HG03280 (cell line): ENCODE results near the gene ANKRD12.
A peak's percentile ranks its signal among the peaks of the same experiment; 100 is the strongest.

Experiments
- ATAC-seq: cut with Tn5 transposase; IDR thresholded peaks from one replicate; pipeline ENCODE4 v1.9.1; 2021; ENCODE audit warnings: mild to moderate bottlenecking, moderate library complexity; ENCODE audit not compliant: unreplicated experiment

Gene ANKRD12

DNA sequence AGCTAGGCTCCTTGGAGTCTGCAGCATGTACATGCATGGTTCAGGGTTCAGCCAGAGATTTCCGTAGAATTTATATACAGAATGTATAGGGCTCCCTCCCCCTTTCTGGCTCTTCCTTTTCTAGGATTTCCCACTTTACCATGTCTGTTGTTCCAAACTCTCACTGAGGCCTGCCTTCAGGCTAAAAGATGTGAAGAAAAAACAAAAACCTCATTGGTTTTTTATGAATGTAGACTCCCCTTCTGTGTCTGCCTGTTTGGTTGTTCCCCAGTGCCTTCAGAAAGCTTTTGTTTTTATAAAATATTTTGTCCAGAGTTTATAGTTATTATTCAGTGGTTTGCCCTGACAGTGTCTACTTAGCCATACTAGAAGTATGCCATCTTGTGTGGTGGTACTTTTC lies 30.5 kb upstream of the ANKRD12 start:
- ATAC-seq: no peak

- no peak for ATAC-seq
Measured at GRCh38 chr18:9106800-9107584, 29.6 kb upstream of the ANKRD12 start.

DNA sequence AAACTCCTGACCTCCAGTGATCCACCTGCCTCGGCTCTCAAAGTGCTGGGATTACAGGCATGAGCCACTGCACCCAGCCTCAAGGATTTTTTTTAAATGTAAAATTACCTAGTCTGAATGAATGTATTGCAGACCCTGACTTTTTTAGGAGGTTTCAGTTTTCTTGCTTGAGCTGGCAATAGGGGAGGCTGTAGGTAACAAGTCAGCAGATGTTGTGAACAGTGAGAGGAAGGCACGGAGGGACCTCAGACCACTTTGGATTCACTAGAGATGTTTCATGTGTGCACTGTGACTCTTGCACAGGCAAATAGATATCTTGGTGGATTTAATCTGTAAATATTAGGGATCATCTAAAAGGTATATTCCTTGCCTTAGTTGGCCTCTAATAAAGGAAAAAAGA lies 27.7 kb upstream of the ANKRD12 start:
- ATAC-seq: no peak

GRCh38 chr18:9109523-9109922 lies 27.1 kb upstream of the ANKRD12 start:
- ATAC-seq: no peak

DNA sequence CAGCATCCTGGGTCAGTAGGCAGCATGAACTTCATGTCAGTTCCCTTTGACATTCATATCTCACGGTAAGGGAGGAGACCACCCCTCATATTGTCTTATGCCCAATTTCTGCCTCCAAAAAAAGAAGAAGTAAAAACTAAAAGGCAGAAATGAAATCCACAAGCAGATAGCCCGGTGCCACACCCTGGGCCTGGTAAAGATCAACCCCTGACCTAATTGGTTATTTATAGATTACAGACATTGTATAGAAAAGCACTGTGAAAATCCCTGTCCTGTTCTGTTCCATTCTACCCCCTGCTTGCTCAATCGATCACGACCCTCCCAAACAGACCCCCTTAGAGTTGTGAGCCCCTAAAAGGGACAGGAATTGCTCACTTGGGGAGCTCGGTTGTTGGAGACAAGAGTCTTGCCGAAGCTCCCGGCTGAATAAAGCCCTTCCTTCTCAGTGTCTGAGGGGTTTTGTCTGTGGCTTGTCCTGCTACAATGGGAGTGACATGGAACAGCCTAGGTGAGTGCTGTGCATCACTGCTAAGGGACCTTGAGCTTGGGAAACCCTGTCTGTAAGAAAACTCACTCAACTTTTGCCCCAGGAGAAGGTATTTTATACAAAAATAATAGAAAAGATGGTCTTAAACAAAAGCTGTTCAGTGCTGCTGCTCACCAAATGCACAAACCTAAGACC lies 23.0 kb upstream of the ANKRD12 start:
- no peak for ATAC-seq

DNA sequence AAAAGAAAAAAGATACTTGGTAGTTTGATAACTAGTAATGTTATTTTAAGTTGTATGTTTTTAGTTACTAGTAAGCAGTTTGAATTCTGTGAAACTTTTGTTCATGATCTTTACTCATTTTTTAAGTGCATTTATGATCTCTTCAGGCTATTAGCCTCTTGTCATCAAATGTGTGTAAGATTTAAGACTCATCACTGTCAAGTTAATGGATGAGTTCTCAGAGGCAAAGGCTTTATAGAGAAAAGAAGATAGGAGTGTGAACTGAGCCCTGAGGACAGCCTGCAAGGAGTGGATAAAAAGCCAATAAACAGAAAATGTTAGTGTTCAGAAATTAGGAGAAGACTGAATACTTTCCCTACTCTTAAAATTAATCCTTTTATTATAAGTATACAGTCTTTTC lies 20.6 kb upstream of the ANKRD12 start:
- no peak for ATAC-seq

- no peak for ATAC-seq
Measured at GRCh38 chr18:9117980-9118841, 18.4 kb upstream of the ANKRD12 start.

- ATAC-seq: no peak
Measured at GRCh38 chr18:9120796-9121195, 15.8 kb upstream of the ANKRD12 start.

DNA sequence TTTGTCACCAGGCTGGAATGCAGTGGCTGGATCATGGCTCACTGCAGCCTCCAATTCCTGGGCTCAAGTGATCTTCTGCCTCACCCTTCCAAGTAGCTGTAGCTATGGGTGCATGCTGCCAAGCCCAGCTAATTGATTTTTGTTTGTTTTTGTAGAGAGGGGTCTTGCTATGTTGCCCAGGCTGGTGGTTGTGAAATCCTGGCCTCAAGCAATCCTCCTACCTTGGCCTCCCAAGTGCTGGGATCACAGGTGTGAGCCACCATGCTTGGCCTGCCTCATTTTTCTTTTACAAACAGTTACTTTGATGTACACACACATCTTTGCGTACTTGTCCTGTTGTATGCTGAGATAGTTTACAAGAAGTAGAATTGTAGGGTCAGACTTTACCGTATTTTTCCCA lies 13.1 kb upstream of the ANKRD12 start:
- ATAC-seq: no peak

GRCh38 chr18:9124824-9125223 lies 11.8 kb upstream of the ANKRD12 start:
- ATAC-seq: no peak

DNA sequence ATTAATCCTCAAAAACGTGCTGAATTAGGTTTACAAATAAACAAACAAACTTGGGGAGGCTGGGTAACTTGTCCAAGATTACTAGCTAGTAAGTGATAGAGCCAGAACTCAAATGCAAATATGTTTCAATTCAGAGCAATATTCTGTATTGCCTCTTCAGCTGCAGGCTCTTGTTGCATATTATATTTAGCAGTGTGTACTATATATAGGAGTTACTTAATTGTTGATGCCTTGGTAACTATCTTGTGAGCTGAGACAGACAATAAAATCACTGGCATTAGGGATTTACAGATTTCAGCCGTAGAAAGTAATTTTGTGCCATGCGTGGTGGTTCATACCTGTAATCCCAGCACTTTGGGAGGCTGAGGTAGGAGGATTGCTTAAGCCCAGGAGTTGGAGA lies 10.2 kb upstream of the ANKRD12 start:
- no peak for ATAC-seq

GRCh38 chr18:9130195-9130594 lies 6.4 kb upstream of the ANKRD12 start:
- no peak for ATAC-seq

DNA sequence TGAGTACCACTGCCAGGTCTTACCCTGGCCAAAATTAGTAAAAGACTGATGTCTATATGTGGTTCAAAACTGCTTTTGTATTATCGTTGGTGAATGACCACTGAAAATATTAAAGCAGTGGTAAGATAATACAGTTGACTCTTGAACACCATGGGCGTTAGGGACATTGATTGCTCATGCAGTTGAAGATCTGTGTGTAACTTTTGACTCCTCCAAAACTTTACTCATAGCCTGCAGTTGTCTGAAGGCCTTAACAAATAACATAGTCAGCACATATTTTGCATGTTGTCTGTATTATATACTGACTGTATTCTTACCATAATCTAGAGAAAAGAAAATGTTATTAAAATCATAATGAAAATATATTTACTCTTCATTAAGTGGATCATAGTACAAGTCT lies 5.8 kb upstream of the ANKRD12 start:
- no peak for ATAC-seq

DNA sequence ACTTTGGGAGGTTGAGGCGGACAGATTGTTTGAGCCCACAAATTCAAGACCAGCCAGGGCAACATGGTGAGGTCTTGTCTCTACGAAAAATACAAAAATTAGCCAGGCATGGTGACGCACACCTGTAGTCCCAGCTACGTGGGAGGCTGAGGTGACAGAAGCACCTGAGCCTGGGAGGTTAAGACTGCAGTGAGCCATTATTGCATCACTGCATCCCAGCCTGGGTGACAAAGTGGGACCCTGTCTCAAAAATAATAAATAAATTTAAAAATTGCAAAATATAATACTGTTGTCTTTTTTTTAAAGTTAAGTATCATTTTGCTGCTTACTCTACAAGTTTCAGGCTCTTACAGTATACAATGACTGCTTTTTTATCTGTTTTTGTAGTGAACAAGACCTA lies 4.0 kb upstream of the ANKRD12 start:
- ATAC-seq: no peak

GRCh38 chr18:9133225-9133624 lies 3.4 kb upstream of the ANKRD12 start:
- ATAC-seq: no peak

DNA sequence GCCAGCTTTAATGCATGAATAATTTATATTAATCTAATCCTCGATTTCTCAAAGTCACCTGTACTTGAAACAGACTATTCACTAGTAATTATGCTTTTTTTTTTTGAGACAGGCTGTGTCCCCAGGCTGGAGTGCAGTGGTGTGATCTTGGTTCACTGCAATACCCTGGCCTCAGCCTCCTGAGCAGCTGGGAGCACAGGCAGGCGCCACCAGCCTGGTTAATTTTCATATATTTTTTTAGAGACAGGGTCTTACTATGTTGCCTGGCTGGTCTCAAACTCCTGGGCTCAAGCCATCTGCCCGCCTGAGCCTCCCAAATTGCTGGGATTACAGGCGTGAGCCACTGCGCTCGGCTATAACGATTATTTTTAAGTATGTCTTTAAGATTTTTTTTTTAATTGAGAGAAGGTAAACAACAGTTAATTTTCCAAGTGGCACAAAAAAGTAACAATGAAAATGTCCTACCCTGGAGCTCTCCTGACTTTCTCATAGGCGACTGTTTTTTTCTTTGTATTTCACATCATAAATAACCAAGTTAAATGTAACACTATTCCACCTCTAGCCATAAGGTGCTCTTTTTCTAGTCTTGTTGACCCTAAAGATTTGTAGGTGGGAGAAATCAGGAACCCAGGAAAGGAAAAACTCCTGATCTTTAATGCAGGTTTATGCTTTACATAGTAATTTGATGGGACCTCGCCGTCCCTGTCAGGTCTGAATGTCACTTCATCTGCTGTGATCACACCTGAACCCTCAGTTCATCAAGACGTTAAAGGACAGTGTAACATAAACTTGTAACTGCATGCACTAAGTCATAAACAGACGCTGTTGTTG lies 1.3 kb upstream of the ANKRD12 start:
- no peak for ATAC-seq

- peak; percentile 17 for ATAC-seq
Measured at GRCh38 chr18:9135912-9136314, 668 bp upstream of the ANKRD12 start.

GRCh38 chr18:9137168-9138066 lies 836 bp downstream of the ANKRD12 start:
- peak; percentile 39 for ATAC-seq

DNA sequence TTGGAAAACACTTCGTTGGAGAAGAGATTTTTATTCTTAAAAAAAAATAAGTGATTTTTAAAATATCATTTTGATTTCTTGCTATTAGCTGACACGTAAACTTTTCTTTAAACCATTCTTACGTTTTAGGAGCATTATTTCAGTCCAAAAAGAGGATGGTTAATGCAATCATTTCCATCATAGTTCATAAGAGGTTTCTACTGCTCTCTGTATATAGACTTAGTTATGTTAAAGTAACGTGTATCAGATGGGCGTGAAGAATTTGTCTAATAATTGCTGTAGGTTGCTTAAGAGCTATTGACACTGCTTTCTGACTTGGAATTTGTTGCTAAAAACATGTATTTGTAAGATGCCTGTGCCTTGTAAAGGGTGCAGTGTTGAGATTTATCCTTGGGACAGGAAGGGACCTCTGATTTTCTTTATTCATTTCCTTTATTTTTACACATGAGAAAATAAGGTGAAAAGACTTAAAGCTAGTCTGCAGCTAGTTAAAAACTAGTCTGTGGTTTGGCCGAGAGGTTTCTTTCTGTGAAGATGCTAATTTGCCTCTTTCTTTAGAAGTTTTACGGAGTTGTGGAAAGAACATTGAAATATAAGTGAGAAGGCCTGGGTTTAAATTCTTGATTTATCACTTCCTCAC lies 2.9 kb downstream of the ANKRD12 start:
- no peak for ATAC-seq
